GM06990 (cell line): ENCODE data around the gene NFATC4.

Experiments
- DNase-seq: peaks from one replicate; pipeline ENCODE4 v3.0.0-alpha.2; 2011; ENCODE audit not compliant: insufficient read length; ENCODE audit errors: extremely low read depth
- H3K27me3 ChIP-seq: replicated peaks from 2 replicates; pipeline ENCODE4 v1.6.0; 2011; ENCODE audit warnings: low read length; ENCODE audit not compliant: control insufficient read depth, insufficient read depth
- H3K36me3 ChIP-seq: 2 replicates; pipeline ENCODE4 v1.5.1; 2011; ENCODE audit warnings: low read length; ENCODE audit not compliant: control insufficient read depth, insufficient read depth
- H3K4me3 ChIP-seq: replicated peaks from 2 replicates; pipeline ENCODE4 v1.5.1; 2011; ENCODE audit warnings: low read depth, mild to moderate bottlenecking, control low read depth, low read length
- TF ChIP-seq, protein P1 (sequence below): IDR thresholded peaks from 2 replicates; pipeline ENCODE4 v1.5.1; 2011; ENCODE audit warnings: low read length, control low read depth, mild to moderate bottlenecking, inconsistent platforms; ENCODE audit not compliant: insufficient read depth, poor library complexity, severe bottlenecking

NFATC4 gene

DNA sequence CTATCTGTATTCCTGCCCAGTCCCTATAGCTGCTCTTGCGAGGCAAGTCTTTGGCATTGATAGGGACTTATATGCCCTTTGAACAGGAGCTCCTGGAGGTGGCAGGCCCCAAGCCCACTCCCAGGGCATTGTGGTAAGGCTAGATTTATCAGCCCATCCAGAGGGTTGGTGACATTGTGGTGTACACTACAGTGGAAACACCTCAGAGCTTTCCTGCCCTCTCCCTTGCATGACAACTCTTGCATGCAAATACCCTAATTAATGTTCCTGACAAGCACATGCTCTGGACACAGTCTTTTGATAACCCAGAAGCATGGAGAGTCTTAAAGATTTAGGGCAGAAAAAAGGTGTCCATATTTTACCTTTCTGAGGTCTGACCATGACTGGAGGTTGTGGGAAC, 27.4 kb upstream of the NFATC4 start:
- TF ChIP-seq, protein P1, sequence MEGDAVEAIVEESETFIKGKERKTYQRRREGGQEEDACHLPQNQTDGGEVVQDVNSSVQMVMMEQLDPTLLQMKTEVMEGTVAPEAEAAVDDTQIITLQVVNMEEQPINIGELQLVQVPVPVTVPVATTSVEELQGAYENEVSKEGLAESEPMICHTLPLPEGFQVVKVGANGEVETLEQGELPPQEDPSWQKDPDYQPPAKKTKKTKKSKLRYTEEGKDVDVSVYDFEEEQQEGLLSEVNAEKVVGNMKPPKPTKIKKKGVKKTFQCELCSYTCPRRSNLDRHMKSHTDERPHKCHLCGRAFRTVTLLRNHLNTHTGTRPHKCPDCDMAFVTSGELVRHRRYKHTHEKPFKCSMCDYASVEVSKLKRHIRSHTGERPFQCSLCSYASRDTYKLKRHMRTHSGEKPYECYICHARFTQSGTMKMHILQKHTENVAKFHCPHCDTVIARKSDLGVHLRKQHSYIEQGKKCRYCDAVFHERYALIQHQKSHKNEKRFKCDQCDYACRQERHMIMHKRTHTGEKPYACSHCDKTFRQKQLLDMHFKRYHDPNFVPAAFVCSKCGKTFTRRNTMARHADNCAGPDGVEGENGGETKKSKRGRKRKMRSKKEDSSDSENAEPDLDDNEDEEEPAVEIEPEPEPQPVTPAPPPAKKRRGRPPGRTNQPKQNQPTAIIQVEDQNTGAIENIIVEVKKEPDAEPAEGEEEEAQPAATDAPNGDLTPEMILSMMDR: no peak
- DNase-seq: no peak
- Histone ChIP-seq H3K36me3 (no peaks in the 10 kb centered on the region; the same call in none of the 2 replicates), H3K27me3 (no peaks in the 10 kb centered on the region), H3K4me3 (no peak overlapping the region)

DNA sequence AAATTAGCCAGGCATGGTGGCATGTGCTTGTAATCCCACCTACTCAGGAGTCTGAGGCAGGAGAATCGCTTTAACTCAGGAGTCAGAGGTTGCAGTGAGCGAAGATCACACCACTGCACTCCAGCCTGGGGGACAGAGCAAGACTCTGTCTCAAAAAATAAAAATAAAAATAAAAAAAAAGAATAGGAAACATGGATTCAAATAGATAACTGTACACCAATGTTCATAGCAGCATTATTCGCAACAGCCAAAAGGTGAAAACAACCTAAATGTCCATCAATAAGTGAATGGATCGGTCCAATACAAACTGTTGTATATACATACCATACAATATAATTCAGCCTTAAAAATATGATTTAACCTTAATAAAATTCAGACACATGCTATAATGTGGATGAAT, 25.1 kb upstream of the NFATC4 start:
- Histone ChIP-seq H3K4me3 (no peak overlapping the region), H3K36me3 (no peaks in the 10 kb centered on the region; the same call in 1 of the 2 replicates), H3K27me3 (no peaks in the 10 kb centered on the region)
- TF ChIP-seq, protein P1: no peak
- DNase-seq: no peak

DNA sequence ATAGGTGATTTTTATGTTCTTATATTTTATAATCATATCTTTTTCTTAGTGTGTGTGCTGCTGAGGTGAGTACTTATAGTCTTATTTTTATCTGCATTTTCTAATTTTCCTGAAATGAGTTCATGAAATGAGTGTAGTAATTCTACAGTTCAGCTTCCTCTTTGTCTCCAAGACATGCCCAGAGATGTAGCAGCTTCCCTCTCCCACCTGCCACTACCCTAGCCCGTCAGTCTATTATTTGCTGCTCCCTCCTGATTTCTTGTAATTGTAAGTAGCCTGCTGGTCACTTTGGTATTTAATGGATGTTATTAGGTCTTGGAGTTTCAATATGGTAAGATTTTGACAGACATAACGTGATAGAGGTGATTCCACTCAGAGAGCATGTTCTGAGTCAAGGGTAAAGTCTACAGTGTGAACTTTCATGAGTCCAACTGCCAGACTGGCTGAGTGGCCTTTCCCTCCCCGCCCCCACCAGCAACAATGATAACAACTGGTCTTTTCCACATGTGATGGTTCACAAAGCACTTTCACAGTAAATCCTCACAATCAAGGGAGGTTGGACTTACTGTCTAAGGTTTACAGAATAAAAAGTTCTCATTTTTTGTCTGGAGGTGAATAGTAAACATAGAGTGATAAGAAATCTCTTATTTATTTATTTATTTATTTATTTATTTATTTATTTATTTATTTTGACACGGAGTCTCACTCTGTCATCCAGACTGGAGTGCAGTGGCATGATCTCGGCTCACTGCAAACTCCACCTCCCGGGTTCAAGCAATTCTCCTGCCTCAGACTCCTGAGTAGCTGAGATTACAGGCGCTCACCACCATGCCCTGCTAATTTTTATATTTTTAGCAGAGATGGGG, 24.0 kb upstream of the NFATC4 start:
- DNase-seq: no peak
- H3K4me3 ChIP-seq: no peak overlapping the region
- TF ChIP-seq, protein P1: no peak
- H3K27me3 ChIP-seq: no peaks in the 10 kb centered on the region
- no peaks in the 10 kb centered on the region for H3K36me3 ChIP-seq

DNA sequence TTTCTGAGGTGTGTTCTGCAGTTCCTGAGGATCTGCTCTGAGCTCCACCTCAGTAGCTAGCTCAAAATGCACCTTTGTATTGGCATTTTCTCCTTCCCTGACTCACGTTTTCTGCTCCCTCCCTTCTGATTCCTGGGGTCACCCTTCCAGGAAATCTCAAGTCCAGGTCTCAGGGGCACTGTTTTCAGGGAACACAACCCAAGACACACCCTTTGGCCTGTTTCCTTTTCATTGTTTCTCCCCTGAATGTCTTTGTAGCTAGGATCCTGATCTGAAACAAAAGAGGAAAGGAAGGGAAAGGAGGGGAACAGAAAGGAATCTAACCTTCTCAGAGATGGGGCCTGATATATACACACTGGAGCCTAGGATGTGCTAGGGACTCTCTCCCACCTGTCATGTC, 20.9 kb upstream of the NFATC4 start:
- DNase-seq: no peak
- H3K27me3 ChIP-seq: no peaks in the 10 kb centered on the region; the same call in 1 of the 2 replicates
- H3K36me3 ChIP-seq: no peaks in the 10 kb centered on the region
- H3K4me3 ChIP-seq: no peak overlapping the region
- TF ChIP-seq, protein P1: no peak

DNA sequence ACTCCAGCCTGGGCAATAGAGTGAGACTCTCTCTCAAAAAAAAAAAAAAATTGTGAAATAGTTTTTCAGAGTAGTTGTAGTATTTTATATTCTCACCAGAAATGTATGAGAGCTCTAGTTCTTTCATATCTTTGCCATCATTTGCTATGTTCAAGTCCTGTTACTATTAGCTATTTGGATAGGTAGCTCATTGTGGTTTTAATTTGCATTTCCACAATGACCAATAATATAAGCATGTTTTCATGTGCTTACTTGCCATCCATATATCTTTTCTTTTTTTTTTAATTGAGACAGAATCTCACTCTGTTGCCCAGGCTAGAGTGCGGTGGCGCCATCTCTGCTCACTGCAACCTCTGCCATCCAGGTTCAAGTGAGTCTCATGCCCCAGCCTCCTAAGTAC, 19.8 kb upstream of the NFATC4 start:
- Histone ChIP-seq H3K27me3 (no peaks in the 10 kb centered on the region; the same call in 1 of the 2 replicates), H3K4me3 (no peak overlapping the region), H3K36me3 (no peaks in the 10 kb centered on the region)
- DNase-seq: no peak
- TF ChIP-seq, protein P1: no peak
